Natural killer cell treated with Interleukin-12 subunit alpha and Interleukin-12 subunit beta and Interleukin-15 and Interleukin-18, amount 100 ng/mL, for 72 hours (primary cell): ENCODE measurements around the gene TRMT44. TPM values are rescaled to one million over a fixed set of nuclear protein-coding genes. Genes with fewer than 3 reads are reported as not detected.

Experiments used
- ATAC-seq, 2 donors: fragments of 150-1000 bp; cut with Tn5 transposase in 1 of 2; sonication (Bioruptor Pico), chemical (Tn5 transposase) in 1 of 2; 2 replicates each; pipeline ENCODE4 v1.10.0; 2021
- DNase-seq: peaks from one replicate; pipeline ENCODE4 v3.0.0; 2022; ENCODE audit warnings: low spot score
- H3K27ac Mint-ChIP-seq, 2 donors: 1 replicate in 1 of 2; 2 replicates in 1 of 2; pipeline ENCODE4 v1.8.0; 2022; ENCODE audit warnings: mixed read lengths in 2 of 2, mild to moderate bottlenecking in 1 of 2, moderate library complexity in 1 of 2
- H3K27me3 Mint-ChIP-seq, 2 donors: 1 replicate in 1 of 2; 2 replicates in 1 of 2; pipeline ENCODE4 v1.8.0; 2022; ENCODE audit warnings: mixed read lengths in 2 of 2
- H3K36me3 Mint-ChIP-seq: one replicate; pipeline ENCODE4 v1.8.0; 2022; ENCODE audit warnings: mixed read lengths
- H3K4me1 Mint-ChIP-seq, 2 donors: 1 replicate in 1 of 2; 2 replicates in 1 of 2; pipeline ENCODE4 v1.8.0; 2022; ENCODE audit warnings: low read depth in 2 of 2, mixed read lengths in 2 of 2, mild to moderate bottlenecking in 1 of 2
- H3K4me3 Mint-ChIP-seq: one replicate; pipeline ENCODE4 v1.8.0; 2022; ENCODE audit warnings: mixed read lengths
- H3K9me3 Mint-ChIP-seq: 2 replicates; pipeline ENCODE4 v1.8.0; 2022; ENCODE audit warnings: mixed read lengths
- total RNA-seq, 2 donors: library from RNA; stranded (reverse); gene quantifications; one replicate each; pipeline ENCODE4 v1.2.3, GENCODE V29; 2022

Gene TRMT44, protein sequence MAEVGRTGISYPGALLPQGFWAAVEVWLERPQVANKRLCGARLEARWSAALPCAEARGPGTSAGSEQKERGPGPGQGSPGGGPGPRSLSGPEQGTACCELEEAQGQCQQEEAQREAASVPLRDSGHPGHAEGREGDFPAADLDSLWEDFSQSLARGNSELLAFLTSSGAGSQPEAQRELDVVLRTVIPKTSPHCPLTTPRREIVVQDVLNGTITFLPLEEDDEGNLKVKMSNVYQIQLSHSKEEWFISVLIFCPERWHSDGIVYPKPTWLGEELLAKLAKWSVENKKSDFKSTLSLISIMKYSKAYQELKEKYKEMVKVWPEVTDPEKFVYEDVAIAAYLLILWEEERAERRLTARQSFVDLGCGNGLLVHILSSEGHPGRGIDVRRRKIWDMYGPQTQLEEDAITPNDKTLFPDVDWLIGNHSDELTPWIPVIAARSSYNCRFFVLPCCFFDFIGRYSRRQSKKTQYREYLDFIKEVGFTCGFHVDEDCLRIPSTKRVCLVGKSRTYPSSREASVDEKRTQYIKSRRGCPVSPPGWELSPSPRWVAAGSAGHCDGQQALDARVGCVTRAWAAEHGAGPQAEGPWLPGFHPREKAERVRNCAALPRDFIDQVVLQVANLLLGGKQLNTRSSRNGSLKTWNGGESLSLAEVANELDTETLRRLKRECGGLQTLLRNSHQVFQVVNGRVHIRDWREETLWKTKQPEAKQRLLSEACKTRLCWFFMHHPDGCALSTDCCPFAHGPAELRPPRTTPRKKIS
- total RNA-seq, result 10 to 100 TPM; 23.8 to 57.1 TPM

DNA sequence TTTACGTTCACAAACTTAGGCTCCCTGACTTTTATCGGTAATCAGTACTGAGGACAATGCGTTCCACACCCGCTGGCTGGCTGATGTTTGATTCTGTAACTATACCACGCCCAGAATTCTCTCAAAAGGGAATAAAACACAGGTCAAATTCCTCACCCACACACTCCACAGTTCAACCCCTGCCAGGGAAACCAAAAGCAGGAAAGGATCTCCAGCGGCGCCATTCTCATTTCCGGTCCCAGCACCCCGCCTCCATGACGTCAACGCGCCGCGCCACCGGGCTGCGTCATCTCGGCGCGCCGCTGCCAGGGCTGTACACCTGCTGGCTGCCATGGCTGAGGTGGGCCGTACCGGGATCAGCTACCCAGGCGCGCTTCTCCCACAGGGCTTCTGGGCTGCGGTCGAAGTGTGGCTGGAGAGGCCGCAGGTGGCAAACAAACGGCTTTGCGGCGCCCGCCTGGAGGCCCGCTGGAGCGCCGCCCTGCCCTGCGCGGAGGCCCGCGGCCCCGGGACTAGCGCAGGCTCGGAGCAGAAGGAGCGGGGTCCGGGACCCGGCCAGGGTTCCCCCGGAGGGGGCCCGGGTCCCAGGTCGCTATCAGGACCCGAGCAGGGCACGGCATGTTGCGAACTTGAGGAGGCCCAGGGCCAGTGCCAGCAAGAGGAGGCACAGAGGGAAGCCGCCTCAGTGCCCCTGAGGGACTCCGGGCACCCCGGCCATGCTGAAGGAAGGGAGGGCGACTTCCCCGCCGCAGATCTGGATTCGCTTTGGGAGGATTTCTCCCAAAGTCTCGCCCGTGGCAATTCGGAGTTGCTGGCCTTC, at the start of gene TRMT44, which contains the start of gene ACOX3:
Gene TRMT44, plus strand, starts transcription at position 286 of the 820 bp plus-strand sequence. Its CDS starts 46 bp downstream, at position 332.
Gene ACOX3, minus strand, starts transcription at position 232 of the 820 bp plus-strand sequence. CDS start 24,202 bp downstream, outside the sequence.
- peak within 1 kb of the TSS; percentile 99 for H3K4me3 Mint-ChIP-seq
- no peaks in the 10 kb centered on the region for H3K9me3 Mint-ChIP-seq
- DNase-seq (peak; percentile 93), ATAC-seq (peak; percentile 95 to 97)
- no peaks in the 10 kb centered on the region for H3K27me3 Mint-ChIP-seq
- H3K27ac Mint-ChIP-seq, result peak within 1 kb of the TSS; percentile 99 to 100
- H3K4me1 Mint-ChIP-seq, result peaks cover 56 to 60% of the 10 kb centered on the region in 2 donors
- H3K36me3 Mint-ChIP-seq, result peaks cover 6% of the 10 kb centered on the region

DNA sequence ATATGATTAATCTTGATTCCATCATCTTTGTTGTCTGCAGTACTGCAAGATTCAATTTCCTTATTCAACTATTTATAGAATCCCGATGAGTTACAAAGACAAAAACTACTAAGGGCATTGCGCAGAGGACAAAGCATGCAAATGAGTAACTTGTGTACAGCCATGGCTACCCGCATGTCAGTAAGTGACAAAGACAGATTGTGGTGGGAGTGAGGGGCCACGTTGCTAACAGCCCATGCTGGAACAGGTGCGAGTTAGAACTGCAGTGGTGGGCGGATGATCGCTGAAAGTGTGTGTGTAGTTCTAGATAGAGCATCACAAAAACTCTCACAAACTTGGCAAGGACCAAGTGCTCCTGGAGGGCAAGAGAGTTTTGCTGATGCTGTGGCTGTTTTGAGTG, 49.5 kb upstream of the TRMT44 start:
- no peak for ATAC-seq
- Mint-ChIP-seq H3K36me3 (no peaks in the 10 kb centered on the region), H3K4me3 (no peak overlapping the region)

DNA sequence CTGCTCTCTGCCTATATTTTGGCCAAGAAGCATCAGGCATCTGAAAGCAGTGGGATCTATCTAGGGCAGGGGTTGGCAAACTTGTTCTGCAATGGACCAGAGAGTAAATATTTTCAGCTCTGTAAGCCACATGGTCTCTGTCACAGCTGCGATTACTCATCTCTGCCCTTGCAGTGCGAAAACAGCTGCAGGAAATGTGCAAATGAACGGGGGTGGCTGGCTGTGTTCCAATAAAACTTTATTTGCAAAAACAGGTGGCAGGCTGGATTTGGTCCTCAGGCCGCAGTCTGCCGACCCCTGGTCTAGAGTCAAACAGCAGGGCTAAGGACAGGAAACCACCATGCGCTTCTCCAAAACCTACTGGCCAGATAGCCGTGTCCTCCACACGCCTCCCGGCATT, 48.6 kb upstream of the TRMT44 start:
- Mint-ChIP-seq H3K27ac (no peak overlapping the region), H3K27me3 (no peaks in the 10 kb centered on the region), H3K4me3 (no peak overlapping the region), H3K36me3 (no peaks in the 10 kb centered on the region), H3K9me3 (no peaks in the 10 kb centered on the region), H3K4me1 (peaks cover 0 to 8% of the 10 kb centered on the region in 2 donors)
- ATAC-seq (no peak), DNase-seq (no peak)

More for the DNA sequence above, 49.5 kb upstream of the TRMT44 start:
- Mint-ChIP-seq H3K4me1 (peaks cover 0 to 8% of the 10 kb centered on the region in 2 donors), H3K27ac (no peak overlapping the region), H3K27me3 (no peaks in the 10 kb centered on the region), H3K9me3 (no peaks in the 10 kb centered on the region)
- DNase-seq, result no peak

DNA sequence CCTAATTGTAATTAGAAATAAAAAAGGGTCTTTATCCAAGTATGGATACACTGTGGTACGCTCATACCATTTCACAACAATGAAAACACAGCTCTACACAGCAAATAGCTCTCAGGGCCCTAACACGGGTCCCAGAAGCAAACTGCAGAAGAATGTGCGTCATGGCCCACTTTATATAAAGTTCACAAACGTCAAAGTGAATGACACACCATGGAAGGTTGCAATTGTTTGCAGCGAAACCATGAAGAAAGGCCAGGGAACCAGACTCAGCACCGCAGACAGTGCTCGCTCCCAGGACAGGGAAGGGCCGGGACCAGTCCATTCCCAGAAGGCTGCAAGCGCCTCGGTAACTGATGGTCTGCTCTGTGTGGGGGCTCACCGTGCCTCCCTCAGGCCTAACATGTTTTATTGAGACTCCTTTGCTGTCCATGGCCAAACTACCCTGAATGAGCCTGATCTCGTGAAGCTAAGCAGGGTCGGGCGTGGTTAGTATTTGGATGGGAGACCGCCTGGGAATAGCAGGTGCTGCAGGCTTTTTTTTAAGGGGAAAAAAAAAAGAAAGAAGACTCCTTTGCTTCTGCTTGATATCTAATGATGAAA, 47.9 kb upstream of the TRMT44 start:
- Mint-ChIP-seq H3K36me3 (no peaks in the 10 kb centered on the region), H3K27ac (no peak overlapping the region), H3K27me3 (no peaks in the 10 kb centered on the region), H3K9me3 (no peaks in the 10 kb centered on the region), H3K4me3 (no peak overlapping the region), H3K4me1 (peaks cover 0 to 8% of the 10 kb centered on the region in 2 donors)
- DNase-seq (no peak), ATAC-seq (no peak)

DNA sequence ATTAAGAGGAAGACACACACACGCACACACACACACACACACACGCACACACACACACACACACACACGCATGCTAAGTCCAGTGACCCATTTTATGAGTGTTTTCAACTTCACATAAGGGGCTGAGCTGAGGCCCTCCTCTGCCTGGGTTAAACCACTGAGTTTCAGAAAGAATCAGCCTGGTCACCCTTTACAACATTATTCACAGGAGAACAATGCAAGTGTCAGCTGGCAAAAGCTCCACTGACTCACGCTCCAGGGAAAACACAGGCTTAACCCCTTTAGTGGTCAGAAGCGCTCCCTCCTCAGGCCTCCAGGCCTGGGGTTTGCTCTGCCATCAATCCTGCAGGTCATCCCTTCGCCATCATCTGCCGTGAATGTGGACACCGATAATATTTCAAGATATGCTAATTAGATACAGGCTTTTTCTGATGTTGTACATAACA, 47.0 kb upstream of the TRMT44 start:
- peak in 1 of 2 donors; percentile 35 for ATAC-seq
- Mint-ChIP-seq H3K4me1 (peaks cover 0 to 8% of the 10 kb centered on the region in 2 donors), H3K27me3 (no peaks in the 10 kb centered on the region), H3K9me3 (no peaks in the 10 kb centered on the region), H3K27ac (no peak overlapping the region), H3K4me3 (no peak overlapping the region), H3K36me3 (peaks cover 6% of the 10 kb centered on the region)
- DNase-seq, result no peak

DNA sequence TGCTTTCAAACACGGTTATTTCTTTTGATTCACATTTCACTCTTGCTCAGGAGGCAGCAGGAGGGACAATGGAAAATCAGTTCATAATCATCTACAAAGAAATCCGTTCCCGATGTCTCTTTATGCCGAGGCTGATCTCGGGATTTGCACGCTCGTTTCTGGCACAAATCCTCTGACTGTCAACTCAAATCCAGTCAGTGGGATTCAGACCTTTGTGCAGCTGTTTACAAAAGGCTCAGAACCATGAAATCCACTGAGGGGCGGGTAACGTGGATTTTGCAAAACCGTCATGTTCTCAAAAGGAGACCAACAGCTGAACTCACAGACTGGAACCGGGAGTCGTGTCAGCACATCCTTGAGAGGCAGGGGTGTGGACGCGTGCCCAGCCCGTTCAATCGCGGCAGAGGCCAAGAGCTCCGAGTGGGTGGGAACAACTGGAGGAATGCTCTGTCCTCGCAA, 46.5 kb upstream of the TRMT44 start:
- Mint-ChIP-seq H3K4me1 (peaks cover 0 to 8% of the 10 kb centered on the region in 2 donors), H3K36me3 (peaks cover 8% of the 10 kb centered on the region), H3K9me3 (no peaks in the 10 kb centered on the region), H3K27ac (no peak overlapping the region), H3K4me3 (no peak overlapping the region), H3K27me3 (no peaks in the 10 kb centered on the region)
- ATAC-seq (no peak), DNase-seq (no peak)

DNA sequence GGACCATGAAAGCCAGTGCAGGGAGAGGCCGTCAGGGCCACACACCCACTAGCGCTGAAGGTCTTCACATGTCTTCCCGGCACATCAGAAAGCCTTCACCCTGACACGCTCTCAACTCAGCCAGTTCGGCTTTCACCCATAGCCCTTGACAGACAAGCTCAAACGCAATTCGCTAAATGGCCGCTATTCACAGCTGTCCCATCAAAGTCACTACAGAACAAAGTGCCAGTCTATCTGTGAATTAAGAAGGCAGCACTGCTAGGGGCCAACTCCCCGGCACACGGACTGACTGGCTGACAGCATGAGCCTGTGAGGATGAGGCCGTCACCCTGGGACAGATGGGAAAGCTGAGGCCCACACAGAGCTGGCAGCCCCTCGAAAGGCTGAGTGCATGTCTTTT, 45.8 kb upstream of the TRMT44 start:
- Mint-ChIP-seq H3K27me3 (no peaks in the 10 kb centered on the region), H3K4me1 (peaks cover 0 to 8% of the 10 kb centered on the region in 2 donors), H3K36me3 (peaks cover 8% of the 10 kb centered on the region), H3K4me3 (no peak overlapping the region), H3K9me3 (no peaks in the 10 kb centered on the region), H3K27ac (no peak overlapping the region)
- ATAC-seq (no peak), DNase-seq (no peak)

DNA sequence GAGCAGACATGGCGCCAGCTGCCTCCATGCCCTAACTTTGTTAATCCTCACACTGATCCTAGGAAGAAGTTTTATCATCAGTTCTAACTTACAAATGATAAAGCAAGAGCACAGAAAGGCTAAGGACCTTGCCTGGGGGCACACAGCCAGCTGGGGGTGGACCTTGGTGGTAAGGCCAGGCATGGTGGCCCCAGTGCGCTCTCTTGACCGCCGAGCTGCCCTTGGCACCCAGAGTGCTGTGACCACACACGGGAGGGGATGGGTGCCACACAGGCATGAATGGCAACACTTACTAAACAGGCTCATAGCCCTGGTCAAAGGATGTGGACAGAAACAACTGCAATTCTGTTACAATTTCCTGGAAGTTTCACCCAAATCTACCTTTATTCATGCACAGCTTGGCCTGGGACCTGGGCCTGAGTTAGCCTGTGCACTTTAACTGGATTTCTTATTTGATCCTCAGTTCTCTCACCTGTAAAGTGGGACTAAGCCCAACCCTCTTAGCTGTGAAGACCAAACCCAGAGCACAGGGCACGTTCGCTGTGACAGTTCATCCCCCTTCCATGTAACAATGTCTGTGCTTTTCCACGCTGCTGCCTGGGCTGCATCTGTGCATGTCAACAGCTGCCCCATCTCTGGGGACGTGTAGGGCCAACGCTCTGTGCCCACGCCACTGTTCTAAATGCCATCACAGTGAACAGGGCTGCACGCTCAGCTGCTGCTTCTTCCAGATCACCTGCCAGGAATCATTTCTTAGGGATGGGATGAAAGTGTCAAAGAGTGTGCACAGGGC, 44.9 kb upstream of the TRMT44 start:
- Mint-ChIP-seq H3K4me1 (peaks cover 0 to 8% of the 10 kb centered on the region in 2 donors), H3K36me3 (peaks cover 8% of the 10 kb centered on the region), H3K27me3 (no peaks in the 10 kb centered on the region), H3K4me3 (no peak overlapping the region), H3K27ac (no peak overlapping the region), H3K9me3 (no peaks in the 10 kb centered on the region)
- DNase-seq (no peak), ATAC-seq (no peak)

DNA sequence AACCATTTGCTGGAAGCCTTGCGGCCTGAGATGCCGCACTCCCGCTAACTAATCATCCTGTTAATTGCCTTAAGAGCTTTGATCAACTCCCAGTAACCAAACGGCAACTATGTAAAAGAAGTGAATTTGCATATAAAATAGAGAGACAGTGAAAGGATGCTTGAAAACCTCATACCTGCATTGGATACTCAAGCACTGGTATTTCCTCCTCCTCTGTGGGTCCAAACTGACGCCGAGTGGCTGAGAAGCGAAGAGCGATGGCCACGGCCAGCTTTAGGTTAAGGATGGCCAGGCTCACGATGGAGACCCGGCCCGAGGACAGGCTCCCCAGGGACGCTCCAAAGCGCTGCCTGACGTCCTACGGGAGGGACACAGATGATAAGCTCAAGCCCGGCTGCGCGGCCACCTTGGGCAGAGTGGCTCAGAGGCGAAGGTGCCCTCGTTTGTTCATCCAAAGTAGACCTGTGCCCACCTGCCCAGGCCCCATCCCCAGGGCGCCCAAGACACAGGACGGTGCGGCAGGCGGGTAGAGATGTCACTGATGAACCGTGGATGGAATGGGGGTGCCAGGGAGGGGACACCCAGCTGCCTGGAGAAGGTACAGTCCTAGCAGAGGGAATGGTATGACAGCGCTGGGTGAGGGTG, 43.7 kb upstream of the TRMT44 start:
- H3K27ac Mint-ChIP-seq, result no peak overlapping the region
- peak in 1 of 2 donors; percentile 11 for ATAC-seq
- H3K36me3 Mint-ChIP-seq, result peaks cover 8% of the 10 kb centered on the region

DNA sequence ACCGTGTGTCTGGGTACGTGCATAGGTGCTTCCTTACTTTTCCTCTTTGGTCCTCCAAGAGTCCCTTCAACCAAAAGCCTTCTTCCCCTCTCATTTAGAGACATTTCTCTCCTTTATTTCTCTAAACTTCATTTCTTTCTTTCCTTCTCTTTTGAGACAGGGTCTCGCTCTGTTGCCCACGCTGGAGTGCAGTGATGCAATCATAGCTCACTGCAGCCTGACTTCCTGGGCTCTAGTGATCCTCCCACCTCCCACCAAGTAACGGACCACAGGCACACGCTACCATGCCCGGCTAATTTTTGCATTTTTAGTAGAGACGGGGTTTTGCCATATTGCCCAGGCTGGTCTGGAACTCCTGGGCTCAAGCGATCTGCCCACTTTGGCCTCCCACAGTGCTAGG, 42.2 kb upstream of the TRMT44 start:
- Mint-ChIP-seq H3K27me3 (no peaks in the 10 kb centered on the region), H3K36me3 (peaks cover 8% of the 10 kb centered on the region), H3K9me3 (no peaks in the 10 kb centered on the region), H3K4me3 (no peak overlapping the region), H3K27ac (no peak overlapping the region), H3K4me1 (no peaks in the 10 kb centered on the region)
- ATAC-seq (no peak), DNase-seq (no peak)

More for the DNA sequence above, 43.7 kb upstream of the TRMT44 start:
- Mint-ChIP-seq H3K4me3 (no peak overlapping the region), H3K27me3 (no peaks in the 10 kb centered on the region), H3K9me3 (no peaks in the 10 kb centered on the region), H3K4me1 (peaks cover 0 to 7% of the 10 kb centered on the region in 2 donors)
- DNase-seq, result no peak

DNA sequence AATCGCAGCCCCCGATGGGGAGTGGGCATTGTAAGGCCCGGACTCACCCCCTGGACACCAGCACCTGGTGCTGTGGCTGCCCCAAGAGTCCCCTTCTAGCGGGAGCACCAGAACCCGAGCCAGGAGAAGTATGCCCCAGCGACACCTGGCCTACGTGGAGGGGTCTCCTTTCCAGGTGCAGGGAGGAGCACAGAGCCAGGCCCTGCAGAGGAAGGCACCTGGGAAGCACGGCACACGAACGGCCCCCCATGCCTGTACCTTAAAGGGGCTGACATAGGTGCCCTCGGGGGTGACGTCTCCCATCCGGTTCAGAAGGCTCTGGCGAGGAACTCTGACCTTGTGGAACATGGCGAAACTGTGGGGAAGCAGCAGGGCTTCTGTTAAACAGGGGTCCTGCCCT, 41.3 kb upstream of the TRMT44 start:
- H3K4me1 Mint-ChIP-seq, result no peaks in the 10 kb centered on the region
- DNase-seq (no peak), ATAC-seq (no peak)
- H3K9me3 Mint-ChIP-seq, result no peaks in the 10 kb centered on the region
- no peak overlapping the region for H3K4me3 Mint-ChIP-seq
- peaks cover 8% of the 10 kb centered on the region for H3K36me3 Mint-ChIP-seq
- no peak overlapping the region for H3K27ac Mint-ChIP-seq
- no peaks in the 10 kb centered on the region for H3K27me3 Mint-ChIP-seq

DNA sequence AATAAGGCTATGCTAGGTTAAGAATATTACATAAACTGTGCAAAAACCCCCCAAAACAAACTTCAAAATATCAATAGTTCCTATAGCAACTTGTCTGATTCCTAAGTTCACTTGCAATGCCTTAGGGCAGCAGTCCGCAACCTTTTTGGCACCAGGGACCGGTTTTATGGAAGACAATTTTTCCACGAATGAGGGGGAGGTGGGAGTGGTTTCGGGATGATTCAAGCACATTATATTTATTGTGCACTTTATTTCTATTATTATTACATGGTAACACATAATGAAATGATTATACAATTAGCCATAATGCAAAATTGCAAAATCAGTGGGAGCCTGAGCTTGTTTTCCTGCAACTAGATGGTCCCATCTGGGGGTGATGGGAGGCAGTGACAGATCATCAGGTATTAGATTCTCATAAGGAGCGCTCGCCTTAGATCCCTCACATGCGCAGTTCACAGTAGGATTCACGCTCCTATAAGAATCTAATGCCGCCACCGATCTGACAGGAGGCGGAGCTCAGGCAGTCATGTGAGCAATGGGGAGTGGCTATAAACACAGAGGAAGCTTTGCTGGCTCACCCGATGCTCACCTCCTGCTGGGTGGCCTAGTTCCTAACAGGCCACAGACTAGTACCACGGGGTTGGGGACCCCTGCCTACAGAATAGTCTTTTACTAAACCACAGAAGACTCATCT, 39.8 kb upstream of the TRMT44 start:
- Mint-ChIP-seq H3K9me3 (no peaks in the 10 kb centered on the region), H3K27me3 (no peaks in the 10 kb centered on the region), H3K4me1 (no peaks in the 10 kb centered on the region), H3K27ac (no peak overlapping the region), H3K4me3 (no peak overlapping the region), H3K36me3 (peaks cover 8% of the 10 kb centered on the region)
- DNase-seq (no peak), ATAC-seq (no peak)
